Colon (tissue), 2 donors: ENCODE measurements around the gene COPS6.
"Not testable (repeated sequence)": the region's sequence is repeated elsewhere in the genome, so short reads cannot be mapped to it uniquely, and the experiment has no call there.

Experiments
- FAIRE-seq: peaks from 2 replicates; lab custom pipeline; 2012; peaks lifted over from hg19 to GRCh38; lab: Jason Lieb, UNC
- donor health status: control.
- donor health status: control.

The COPS6 gene

GRCh38 chr7:100127866-100128636 is 39.3 kb downstream of the COPS6 start:
- no peak for FAIRE-seq

GRCh38 chr7:100128637-100128963 is 39.8 kb downstream of the COPS6 start:
- FAIRE-seq: no peak

GRCh38 chr7:100130220-100130607 is 41.4 kb downstream of the COPS6 start:
- FAIRE-seq: not testable (repeated sequence)

GRCh38 chr7:100130608-100131453 is 42.1 kb downstream of the COPS6 start:
- FAIRE-seq: no peak

- no peak for FAIRE-seq
These were observed 43.4 kb downstream of the COPS6 start for GRCh38 chr7:100132126-100132525.

GRCh38 chr7:100132697-100133151 is 44.0 kb downstream of the COPS6 start:
- FAIRE-seq: no peak

GRCh38 chr7:100137851-100138760 is 49.3 kb downstream of the COPS6 start:
- no peak for FAIRE-seq

GRCh38 chr7:100141555-100141949 is 52.8 kb downstream of the COPS6 start:
- FAIRE-seq: no peak
